NOMO-1 (cell line): ENCODE data around the gene RTKN2.

Experiments
- DNase-seq, 2 experiments: peaks; one replicate each; lab custom pipeline; 2025; ENCODE audit not compliant: unreplicated experiment in 2 of 2; lab: John Stamatoyannopoulos, UW

The RTKN2 gene

GRCh38 chr10:62231371-62231770, 37.3 kb downstream of the RTKN2 start:
- no peak for DNase-seq

GRCh38 chr10:62230344-62231121, 38.1 kb downstream of the RTKN2 start:
- DNase-seq, result no peak

DNA sequence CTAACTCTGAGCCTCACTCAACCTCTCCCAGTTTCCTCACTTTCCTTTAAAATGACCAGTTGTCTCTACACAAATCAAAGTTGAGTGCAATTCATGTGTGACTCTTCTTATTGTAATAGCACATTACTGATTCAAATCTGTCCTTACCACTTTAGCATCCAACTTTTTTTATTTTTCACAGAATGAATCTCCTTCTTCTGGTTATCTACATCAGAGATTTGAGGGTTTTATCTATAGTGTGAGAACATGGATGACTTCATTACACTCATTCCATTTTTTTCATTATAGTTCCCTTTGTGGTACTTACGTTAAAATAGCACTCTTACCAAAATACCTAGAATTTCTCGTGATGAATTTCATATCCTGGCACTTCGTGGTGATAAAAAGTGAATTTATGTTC, 43.3 kb downstream of the RTKN2 start:
- DNase-seq, result no peak

GRCh38 chr10:62224606-62225005, 44.0 kb downstream of the RTKN2 start:
- DNase-seq, result no peak

DNA sequence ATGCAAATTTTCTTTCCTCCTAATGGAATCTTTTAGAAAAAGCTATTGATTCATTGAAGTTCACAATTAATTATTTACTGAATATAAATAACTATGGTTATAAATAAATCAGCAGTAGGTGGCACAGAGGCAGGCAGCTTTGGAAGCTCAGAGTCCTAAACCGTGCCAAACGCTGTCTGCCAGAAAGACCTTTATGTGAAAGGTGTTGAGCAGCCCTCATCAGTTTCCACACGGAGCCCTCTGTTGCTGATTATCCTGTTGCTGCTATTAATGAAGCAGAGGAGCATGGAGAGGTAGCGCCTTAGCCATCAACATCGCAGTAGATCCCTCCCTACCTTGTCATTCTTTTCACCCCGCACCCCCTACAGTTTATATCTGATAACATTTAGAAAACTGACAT, 51.0 kb downstream of the RTKN2 start:
- no peak for DNase-seq

GRCh38 chr10:62214364-62214874, 54.2 kb downstream of the RTKN2 start:
- DNase-seq, result no peak

DNA sequence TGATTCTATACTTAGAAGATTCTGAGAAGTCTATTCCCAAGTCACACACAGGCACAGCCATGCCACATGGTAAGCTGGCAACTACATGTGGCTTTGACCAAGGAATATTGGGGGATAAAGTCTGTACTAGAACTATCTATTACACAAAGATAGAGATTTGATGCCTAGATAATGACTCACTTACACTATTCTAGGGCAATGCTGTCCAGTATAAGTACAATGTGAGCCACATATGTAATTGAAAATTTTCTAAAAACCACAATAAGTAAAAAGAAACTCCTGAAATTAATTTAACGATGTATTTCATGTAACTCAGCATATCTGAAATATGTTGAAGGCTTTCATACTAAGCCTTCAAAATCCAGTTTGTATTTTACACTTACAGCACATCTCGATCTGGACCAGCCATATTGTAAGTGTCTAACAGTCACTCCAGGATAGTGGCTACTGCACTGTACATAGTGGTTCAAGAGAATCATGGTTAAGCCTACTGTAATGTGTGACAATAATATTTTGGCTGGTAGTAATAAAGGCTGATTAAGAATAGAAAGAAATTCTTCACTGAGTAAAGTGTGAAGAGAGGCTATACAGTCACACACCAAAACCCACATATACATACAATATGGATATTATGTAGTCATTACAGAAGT, 62.8 kb downstream of the RTKN2 start:
- DNase-seq, result no peak

GRCh38 chr10:62199584-62199983, 69.1 kb downstream of the RTKN2 start:
- no peak for DNase-seq

- no peak for DNase-seq
These were observed 72.1 kb downstream of the RTKN2 start for GRCh38 chr10:62196528-62196927.

GRCh38 chr10:62195675-62195926, 73.0 kb downstream of the RTKN2 start:
- DNase-seq, result no peak

GRCh38 chr10:62194924-62195674, 73.5 kb downstream of the RTKN2 start:
- DNase-seq, result no peak

DNA sequence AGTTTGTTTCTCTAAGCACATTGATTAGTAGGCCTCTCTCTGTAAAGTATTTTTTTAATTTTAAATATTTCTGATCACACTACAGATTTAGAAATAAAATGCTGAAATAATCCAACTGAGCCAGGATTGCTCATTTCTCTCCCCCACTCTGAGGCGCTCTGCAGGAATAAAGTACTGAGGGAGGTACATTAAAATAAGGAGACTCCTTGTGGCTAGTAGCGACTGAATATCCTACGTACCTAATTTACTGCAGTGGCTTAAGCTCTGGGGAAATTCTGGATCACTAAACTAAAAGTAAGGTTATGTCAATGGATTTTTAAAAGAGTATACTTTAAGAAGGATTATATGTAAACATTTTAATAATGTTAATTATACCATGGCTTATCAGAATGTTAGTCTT, 75.2 kb downstream of the RTKN2 start:
- no peak for DNase-seq

DNA sequence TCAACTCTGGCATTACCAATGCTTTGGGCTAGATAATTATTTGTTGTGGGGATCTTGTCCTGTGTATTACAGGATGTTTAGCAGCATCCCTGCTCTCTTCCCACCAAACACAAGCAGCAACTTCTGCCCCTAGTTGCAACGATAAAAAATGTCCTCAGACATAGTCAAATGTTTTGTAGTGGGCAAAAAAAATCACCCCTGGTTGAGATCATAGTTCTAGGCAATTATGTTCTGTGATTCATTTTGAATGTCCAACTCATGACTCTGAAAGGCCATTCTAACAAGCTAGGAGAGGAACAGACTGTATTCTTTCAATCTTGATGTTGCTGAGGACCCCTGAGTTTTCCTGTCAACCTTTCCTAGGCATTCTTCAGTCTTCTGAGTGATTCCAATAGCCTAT, 79.5 kb downstream of the RTKN2 start:
- no peak for DNase-seq

GRCh38 chr10:62188021-62188616, 80.5 kb downstream of the RTKN2 start:
- DNase-seq, result no peak

DNA sequence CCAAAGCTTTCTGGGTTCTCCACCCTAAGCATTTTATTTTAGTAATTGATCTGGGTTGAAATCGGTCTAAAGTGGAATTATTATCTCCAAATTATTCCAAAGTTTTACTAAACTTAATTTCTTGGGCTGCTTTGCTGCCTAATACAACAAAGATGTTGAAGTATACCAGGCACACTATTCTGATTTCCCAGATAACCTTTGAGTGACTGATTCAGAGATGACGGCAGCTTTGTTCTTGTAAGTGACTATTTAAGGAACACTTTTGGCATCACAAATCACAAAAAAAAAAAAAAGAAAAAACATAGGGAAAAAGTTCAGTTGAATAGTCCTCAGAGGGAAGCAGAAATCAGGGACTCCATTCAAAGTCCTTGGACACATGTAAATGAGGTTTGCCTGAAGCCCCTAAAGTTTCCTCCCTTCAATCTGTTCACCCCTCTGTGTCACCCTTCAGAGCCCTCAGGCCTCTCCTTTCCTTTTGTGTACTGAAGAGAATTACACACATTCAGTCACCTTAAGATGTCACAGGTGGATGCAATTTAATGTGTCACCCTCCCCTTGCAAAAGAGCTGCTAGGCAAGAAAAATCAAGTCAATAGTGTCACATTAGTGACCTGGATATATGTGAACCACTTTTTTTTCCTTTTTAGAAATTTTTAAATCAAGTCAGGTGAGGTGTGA, 81.5 kb downstream of the RTKN2 start:
- DNase-seq, result no peak

DNA sequence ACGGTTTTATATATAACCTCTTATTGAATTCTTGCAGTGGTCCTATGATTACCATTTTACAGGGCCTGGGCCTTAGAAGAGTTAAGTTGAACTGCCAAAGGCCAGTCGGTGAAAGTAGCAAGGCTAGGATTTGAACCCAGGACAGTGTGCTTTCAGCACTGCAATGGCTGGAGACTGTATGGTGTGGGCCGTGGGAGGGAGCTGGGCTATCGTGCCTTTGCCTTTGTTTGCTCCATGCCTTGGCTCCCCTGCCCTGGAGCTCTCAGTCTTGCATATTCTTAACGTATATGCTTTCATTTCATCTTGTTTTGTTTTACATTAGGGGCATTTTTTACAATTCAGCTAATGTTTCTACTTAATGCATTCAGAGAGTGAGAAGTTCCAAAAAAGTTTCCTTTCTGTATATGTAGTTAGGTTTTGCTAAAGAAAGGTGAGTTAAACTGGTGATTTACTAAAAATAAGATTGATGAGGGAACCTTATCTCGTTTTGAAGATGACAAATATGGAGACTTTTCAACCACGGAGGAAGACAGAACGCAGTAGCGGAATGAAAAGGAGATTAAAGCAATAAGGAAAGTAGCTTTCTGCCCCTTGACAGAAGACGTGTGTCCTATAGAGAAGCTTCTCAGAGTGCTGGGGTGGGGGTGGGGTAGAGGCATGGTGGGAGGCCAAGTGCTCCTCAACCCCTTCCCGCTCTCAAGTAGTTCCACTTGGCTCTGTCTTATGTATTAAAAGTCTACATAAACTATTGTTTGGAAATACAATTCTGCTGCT, 82.5 kb downstream of the RTKN2 start:
- no peak for DNase-seq

GRCh38 chr10:62183857-62184795, 84.5 kb downstream of the RTKN2 start:
- DNase-seq, result no peak

DNA sequence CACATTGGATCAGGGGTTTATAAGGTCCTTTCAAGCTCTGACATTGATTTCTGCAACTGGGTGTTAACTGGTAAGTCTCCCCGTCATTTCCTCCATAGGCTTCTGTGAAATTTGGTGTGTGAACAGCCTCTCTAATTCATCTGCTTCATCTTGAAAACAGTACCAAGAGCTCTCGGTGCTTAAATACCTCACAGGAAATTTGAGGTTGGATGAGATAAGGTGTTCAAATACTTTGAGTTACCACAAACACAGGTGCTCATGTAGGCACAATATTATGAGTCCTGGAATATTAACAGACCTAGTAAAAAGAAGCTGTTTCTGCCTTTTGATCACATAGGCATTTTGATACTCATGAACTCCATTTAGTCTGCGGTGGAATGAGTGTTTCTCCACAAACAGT, 85.2 kb downstream of the RTKN2 start:
- no peak for DNase-seq

DNA sequence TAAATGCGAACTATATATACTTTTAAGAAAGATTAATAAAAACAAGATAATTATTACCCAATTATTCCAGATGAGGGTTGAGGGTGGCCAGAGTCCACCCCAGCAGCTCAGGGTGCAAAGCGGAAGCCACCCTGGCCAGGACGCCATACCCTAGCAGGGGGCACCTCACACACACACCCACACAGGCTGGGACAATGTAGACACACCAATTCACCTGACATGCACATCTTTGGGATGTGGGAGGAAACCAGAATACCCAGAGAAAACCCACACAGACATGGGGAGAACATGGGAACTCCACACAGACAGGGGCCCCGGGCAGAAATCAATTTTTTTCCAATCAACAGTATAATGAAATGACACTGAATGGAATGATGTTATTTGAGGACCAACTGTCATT, 86.0 kb downstream of the RTKN2 start:
- DNase-seq, result no peak
